GM19240 (cell line): ENCODE measurements around the gene FBXO40.
"Not testable (repeated sequence)": the region's sequence is repeated elsewhere in the genome, so short reads cannot be mapped to it uniquely, and the experiment has no call there.

Source experiments
- DNase-seq: peaks from one replicate; pipeline ENCODE4 v3.0.0; 2011; ENCODE audit warnings: low spot score; ENCODE audit not compliant: insufficient read length

The FBXO40 gene, protein sequence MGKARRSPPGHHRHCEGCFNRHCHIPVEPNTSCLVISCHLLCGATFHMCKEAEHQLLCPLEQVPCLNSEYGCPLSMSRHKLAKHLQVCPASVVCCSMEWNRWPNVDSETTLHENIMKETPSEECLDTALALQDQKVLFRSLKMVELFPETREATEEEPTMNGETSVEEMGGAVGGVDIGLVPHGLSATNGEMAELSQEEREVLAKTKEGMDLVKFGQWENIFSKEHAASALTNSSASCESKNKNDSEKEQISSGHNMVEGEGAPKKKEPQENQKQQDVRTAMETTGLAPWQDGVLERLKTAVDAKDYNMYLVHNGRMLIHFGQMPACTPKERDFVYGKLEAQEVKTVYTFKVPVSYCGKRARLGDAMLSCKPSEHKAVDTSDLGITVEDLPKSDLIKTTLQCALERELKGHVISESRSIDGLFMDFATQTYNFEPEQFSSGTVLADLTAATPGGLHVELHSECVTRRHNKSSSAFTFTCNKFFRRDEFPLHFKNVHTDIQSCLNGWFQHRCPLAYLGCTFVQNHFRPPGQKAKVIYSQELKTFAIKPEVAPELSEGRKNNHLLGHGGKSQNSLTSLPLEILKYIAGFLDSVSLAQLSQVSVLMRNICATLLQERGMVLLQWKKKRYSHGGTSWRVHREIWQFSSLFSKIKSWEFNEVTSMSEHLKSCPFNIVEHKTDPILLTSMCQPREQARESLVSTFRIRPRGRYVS

DNA sequence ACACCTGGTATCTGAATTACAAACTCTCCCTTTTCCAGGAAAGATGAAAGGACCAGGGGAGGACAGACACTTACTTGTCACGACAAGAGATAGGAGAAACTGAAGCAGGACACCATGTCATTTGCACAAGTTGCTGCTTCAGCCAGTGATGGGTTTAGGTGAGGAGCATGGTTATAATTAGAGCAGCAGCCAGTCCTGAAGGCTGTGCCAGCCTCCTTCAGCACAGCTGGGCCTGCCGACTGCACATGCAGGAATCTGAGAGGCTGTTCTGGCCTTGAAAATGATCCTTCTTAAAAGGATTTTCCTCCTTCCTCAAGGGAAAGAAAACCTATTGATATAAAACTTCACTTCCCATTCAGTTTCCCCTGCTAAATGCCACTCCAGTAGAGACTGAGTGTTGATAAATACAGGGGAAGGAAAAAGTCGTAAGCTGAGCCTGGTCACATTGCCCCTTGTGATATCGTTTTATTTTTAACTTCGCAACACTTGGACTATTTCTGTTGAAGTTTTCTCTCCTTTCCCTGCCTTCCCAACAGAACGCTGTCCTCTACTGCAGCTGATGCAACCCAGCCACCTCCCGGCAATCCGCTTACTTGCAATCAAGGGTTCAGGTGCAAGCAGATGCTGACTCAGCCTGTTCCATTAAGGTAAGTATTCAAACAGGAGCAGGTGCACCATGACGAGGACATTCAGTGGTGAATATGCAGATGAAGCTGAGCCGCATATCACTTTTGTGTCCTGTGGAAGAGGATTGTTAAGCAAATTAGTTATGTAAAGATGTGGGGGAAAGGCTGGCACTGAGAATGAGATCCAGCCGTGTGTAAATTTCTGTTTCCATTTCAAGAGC lies at the start of gene FBXO40:
TSS of gene FBXO40 (plus strand) at position 524 of the 847 bp plus-strand sequence. CDS start 27,197 bp downstream, outside the sequence.
- DNase-seq, result no peak

DNA sequence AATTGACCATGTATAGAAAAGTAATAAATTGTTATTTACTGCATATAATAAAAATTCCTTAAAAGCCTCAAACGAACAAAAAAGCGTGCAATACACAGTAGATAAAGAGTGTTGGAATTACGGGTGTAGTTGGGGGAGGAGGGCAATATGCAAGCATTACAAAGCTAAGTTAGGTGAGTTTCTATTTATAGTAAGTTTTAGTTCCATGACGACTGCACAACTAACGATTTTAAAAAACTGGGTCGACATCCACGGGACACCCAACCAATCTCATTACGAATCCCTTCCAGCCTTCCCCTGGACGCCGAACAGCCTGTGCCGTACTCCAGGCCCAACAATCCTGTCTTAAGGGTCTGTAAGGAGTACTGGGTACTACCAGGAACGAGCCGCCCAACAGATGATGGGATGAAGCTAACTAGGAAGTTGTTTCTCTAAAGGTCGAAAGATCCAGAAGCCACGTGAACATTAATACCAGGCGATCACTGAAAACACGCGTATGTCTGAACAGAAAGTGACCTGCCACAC lies 48.1 kb upstream of the FBXO40 start:
- no peak for DNase-seq

DNA sequence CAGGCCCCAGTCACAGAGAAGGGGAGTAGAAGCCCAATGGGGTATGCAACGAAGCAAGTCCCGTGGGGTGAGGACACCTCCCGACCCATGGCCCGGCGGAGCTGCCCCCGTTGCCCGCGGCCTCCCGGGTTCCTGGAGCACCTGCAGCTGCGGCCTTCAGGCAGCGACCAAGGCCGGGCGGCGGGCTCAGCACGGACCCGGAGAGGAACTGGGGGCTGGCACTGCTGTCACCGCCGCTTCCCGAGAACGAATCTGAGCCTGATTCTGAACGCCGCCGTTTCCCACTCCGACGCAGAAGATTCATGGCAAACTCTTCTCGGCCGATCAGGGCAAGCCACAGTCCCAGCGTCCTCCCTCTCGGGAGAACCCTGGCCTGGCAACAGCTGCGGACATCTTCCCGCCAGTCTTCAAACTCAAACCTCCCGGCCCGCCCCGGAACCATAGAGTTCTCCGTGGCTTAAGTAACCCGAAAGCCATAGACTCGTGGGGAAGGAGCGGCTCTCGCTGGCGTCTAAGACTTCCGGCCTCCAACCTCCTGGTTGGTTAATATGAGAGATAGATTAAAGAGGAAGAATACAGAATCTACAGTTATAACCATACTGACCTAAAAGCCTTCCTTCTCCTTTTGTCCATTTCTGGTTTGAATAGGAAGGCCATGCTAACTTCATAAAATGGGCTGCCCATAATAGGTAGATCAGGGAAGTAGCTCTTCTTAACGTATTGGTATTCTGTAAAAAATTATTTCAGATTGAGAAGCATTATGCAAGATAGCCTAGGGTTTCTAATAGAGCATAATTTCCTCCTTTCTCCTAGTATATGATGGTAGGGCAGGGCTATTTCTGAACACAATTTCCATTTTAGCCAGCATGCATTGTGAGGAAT lies 47.4 kb upstream of the FBXO40 start, which contains the start of gene POLQ:
TSS of gene POLQ (minus strand) at position 415 of the 882 bp plus-strand sequence. CDS start at position 304, 111 bp downstream.
- peak; percentile 53 for DNase-seq

DNA sequence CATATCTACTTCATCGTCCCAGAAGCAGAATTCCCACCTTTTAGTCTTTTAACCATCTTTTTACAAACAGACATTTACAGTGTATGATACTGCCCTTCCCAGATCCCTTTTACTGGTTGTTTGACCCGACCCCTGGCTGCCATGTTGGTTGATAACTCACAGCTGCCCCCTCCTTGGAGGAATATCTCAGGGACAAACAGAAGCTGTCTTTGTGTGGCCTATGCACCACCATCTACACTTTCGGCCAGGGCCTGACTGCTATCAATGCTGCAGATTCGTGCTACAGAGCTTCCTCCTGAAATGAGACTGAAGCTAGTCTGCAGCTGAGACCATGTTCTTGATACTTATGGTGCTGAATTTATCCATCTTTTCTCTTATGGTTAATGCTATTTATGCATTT lies 40.8 kb upstream of the FBXO40 start:
- DNase-seq, result no peak

DNA sequence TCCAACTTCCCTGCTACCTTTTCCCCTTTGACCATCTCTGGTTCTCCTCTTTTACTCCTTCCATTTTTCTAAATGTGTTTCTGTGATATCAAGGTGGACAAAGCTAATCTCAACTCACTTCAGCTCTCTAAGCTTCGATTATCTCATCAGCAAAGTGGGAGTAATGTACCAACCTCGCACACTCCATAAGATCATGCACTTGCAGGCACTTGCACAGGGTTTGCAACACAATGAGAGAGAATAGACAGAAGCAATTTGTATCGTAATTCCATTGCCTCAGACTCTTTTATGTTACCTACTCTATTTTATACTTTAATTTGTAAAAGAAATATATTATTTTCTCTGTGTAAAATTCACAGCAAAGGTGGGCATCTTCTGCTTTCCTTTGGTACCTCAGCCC lies 40.4 kb upstream of the FBXO40 start:
- no peak for DNase-seq

DNA sequence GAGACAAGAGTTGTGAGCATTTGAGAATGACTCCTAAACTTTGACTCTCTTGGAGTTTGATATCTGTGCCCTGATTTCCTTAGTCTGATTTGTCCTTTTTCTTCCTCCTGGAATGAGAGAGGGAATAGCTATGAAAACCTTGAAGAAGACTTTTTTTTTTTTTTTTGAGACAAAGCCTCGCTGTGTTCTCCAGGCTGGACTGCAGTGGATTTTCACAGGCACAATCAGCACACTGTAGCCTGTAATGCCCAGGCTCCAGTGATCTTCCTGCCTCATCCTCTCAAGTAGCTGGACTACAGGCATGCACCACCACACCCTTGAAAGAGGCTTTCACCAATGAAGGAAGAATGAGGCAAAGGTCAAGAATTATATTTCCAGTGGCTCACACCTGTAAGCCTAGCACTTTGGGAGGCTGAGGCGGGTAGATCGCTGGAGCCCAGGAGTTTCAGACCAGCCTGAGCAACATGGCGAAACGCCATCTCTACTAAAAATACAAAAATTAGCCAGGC lies 35.7 kb upstream of the FBXO40 start:
- DNase-seq, result no peak

DNA sequence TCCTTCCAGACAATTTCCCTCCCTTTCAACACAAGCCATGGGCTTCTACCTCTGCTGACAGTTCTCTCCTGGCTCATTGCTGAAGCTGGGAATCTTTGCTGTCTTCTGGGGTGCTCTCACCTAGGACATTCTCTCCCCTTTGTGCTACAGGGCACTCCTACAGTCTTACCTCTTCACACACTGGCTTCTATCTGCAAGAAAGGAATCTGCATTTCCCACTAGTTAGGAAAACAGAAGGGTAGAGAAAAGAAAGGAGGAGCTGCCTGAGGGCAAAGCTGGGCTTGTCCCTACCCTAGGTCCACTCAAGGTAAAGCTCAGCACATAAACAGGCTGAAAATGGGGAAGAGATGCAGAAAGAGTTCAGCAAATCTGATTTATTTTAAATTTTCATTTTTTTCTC lies 31.0 kb upstream of the FBXO40 start:
- DNase-seq, result no peak

DNA sequence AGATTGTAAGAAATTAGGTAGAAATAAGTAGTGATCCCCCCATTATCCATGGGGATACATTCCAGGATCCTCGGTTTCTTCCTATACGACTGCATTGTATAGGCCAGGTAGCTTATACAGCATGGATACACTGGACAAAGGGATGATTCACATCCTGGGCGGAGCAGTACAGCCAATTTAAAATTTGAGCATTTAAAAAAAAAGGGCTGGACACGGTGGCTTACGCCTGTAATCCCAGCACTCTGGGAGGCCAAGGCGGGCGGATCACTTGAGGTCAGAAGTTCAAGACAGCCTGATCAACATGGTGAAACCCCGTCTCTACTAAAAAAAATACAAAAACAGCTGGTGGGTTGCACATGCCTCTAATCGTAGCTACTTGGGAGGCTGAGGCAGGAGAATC lies 26.4 kb upstream of the FBXO40 start:
- no peak for DNase-seq

DNA sequence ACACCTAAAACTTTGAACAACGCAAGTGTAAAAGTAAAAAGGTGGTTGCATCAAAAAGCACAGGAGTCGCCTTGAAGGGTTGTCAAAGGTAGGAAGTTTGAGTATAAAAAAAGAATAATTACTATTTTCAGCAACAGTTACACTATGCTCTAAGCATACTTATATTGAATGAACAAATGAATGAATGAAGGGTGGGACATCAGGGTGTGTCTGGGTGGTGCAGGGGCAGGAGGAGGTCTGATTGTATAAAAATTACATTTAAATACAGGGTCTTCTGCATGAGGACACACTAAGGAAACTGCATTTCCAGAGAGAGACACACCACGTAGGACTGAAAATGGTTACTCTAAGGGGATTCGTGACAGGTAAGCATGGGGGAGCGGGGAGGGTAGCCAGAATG lies 25.5 kb upstream of the FBXO40 start, which contains the start of gene ARGFX:
TSS of gene ARGFX (plus strand) at position 301 of the 400 bp plus-strand sequence. CDS start 2,765 bp downstream, outside the sequence.
- no peak for DNase-seq

DNA sequence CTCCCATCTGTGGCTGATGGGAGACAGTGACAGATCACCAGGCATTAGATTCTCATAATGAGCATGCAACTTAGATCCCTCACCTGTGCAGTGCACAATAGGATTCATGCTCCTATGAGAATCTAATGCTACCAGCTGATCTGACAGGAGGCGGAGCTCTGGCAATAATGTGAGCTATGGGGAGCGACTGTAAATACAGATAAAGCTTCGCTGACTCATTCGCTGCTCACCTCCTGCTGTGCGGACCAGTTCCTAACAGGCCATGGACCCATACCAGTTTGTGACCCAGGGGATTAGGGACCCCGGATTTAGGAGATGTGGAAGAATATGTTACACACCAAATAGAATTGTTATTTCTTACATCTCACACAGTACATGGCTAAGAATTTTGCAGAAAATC lies 18.7 kb upstream of the FBXO40 start:
- DNase-seq, result no peak

DNA sequence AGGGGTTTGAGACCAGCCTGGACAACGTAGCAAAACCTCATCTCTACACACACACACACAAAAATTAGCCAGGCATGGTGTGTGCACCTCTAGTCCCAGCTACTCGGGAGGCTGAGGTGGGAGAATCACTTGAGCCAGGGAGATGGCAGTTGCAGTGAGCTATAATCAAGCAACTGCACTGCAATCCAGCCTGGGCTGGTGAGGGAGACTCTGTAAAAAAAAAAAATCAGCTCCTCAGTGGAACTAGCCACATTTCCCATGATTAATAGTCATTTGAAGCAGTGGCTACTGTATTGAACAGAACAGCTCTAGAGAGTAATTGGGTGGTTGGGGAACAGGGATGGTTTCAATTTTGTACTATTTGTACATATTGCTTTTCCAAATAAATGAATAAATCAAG lies 11.5 kb upstream of the FBXO40 start:
- no peak for DNase-seq

DNA sequence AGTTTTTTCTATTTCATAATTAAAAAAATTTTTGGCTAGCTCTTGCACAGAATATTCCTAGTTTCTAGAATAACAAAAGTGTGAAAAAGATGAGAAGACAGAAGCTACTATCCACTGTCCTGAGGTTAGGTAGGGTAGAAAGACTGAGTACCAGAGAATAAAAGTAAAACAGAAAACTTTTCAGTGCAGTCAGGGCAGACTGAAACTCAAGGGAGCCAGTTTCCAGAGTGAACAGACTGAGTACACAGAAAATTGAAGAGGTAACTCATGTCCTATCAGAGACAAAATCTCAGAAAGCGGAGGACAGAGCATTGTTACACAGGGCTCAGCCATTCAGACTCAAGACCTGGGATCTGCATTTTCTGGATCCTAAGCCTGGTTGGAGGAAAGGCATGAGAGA lies 8.8 kb upstream of the FBXO40 start:
- DNase-seq, result peak; percentile 8

DNA sequence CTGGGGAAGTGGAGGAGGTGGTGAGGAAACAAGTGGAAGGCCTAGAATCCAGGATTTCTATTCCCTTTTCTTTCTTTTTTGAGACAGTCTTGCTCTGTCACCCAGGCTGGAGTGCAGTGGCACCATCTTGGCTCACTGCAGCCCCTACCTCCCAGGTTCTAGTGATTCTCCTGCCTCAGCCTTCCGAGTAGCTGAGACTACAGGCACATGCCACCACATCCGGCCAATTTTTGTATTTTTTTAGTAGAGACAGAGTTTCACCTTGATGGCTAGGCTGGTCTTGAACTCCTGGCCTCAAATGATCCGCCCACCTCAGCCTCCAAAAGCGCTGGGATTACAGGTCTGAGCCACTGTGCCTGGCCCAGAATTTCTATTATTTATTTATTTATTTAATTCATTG lies 627 bp downstream of the FBXO40 start:
- not testable (repeated sequence) for DNase-seq

DNA sequence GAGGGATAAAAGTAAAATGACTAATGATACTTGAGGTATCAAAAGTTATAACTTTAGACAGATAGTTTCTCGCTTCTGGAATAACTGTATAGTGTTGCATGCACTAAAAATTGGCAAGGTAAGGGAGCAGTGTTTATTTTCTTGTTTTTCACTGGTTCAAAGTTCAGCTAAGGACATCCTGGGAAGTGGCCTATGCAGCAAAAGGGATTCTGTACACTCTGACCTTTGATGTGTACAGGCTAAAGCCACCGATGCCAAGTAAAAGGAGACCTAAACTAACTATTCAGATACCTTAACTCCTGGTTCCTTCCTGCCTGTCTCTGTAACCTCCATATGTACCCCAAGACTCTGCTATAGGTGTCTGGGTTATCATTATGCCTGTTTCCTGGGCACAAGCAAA lies 1.7 kb downstream of the FBXO40 start:
- no peak for DNase-seq

DNA sequence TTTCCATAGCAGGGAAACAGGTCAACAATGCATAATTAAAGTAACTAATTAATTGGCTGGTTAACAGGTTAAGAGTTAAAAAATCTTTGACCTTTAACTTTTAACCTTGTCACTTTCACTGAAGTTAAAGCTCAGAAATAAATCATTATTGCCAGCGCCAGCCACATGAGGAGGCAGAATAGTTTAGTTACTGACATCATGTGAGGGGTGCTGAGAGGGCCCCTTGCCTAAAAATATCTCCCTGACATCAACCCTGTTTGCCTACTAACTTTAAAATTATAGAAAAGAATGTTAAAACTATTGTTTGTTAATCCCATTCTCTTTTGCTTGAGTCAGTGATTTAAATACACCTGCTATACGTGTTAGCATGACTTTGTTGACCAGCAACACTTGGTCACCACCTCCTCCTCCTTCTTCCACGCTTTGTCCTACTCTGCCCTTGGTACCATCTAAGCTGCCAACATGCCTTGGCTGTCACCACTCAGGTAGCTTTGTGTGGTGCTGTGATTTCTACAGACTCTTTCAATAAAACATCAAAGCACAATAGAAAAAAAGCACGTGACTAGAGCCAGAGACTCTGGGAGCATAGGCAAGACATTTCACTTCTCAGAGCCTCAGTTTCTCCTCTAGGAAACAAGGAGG lies 2.7 kb downstream of the FBXO40 start:
- DNase-seq, result no peak

DNA sequence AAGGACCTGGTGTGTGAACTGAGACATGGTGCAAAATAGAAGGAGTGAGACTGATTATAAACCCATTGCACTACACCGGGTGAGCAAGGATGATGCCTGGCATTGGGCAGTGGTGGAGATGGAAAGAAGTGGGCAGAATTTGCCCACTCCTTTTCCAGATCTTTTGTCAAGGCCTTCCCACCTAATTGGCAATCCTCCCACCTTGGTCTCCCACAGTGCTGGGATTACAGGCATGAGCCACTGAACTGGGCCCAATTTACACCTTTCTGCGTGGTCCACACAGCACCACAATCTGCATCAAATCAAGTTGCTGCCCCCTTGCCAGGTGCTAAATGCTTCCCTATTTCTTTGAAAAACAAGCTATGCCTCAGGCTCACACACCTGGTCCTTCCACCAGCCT lies 5.4 kb downstream of the FBXO40 start:
- DNase-seq, result no peak

DNA sequence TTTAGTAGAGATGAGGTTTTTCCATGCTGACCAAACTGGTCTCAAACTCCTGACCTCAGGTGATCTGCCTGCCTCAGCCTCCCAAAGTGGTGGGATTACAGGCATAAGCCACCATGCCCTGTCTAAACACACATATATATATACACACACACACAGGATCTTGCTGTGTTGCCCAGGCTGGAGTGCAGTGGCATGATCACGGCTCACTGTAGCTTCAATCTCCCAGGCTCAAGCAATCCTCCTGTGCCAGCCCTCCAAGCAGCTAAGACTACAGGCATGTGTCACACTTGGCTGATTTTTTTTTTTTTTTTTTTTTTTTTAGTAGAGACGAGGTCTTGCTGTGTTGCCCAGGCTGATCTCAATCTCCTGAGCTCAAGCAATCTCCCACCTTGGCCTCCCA lies 6.7 kb downstream of the FBXO40 start:
- DNase-seq, result not testable (repeated sequence)

DNA sequence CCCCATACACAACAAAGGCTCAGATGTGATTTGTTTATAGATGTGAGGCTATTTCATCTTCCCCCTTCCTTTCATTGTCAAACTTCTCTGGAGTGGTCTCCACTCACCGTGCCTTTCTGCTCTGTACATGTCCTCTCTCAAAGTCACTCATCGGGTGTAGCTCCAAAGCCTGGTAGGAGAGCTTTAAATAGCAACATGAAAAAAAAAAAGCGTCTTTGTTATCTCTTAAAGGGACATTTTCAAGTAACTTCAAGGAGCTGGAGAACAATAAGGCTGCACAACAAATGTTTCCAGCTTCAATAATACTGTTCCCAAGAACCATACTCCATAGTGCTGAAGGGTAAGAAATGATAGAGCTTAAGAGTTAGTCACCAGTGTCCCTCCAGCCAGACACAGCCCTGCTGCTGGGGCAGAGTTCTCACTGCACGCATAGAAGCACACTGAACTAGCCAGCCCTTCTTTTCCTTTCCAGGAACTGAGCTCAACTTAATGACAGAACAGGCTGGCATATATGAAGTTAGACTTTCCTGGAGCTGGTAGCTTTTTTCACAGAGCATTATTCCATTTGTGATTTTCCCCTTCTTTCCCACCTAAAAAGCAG lies 8.1 kb downstream of the FBXO40 start:
- DNase-seq, result no peak

DNA sequence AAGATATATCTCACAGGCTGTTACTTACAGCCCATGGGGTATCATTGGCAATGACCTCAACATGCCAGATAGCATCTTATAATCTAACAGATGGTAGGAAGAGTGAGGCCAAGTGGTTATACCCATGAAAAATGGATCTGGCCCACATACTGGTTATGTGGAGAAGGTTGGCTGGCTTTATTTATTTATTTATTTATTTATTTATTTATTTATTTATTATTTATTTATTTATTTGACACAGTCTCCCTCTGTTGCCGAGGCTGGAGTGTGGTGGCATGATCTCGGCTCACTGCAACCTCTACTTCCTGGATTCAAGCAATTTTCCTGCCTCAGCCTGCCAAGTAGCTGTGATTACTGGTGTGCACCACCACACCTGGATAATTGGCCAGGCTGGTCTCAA lies 11.6 kb downstream of the FBXO40 start:
- no peak for DNase-seq
